AG10803 (cell line): ENCODE data around the gene KIF18B.

Experiments used
- DNase-seq: peaks from one replicate; pipeline ENCODE4 v3.0.0; 2010; ENCODE audit warnings: low read depth
- H3K4me3 ChIP-seq: 2 replicates; pipeline ENCODE4 v1.5.1; 2011; ENCODE audit warnings: mild to moderate bottlenecking, low read length, control low read depth
- TF ChIP-seq, protein P1 (sequence below): conservative IDR thresholded peaks from 2 replicates; pipeline ENCODE4 v1.5.1; 2011; ENCODE audit warnings: mild to moderate bottlenecking, low read length, control low read depth, inconsistent platforms

KIF18B gene

DNA sequence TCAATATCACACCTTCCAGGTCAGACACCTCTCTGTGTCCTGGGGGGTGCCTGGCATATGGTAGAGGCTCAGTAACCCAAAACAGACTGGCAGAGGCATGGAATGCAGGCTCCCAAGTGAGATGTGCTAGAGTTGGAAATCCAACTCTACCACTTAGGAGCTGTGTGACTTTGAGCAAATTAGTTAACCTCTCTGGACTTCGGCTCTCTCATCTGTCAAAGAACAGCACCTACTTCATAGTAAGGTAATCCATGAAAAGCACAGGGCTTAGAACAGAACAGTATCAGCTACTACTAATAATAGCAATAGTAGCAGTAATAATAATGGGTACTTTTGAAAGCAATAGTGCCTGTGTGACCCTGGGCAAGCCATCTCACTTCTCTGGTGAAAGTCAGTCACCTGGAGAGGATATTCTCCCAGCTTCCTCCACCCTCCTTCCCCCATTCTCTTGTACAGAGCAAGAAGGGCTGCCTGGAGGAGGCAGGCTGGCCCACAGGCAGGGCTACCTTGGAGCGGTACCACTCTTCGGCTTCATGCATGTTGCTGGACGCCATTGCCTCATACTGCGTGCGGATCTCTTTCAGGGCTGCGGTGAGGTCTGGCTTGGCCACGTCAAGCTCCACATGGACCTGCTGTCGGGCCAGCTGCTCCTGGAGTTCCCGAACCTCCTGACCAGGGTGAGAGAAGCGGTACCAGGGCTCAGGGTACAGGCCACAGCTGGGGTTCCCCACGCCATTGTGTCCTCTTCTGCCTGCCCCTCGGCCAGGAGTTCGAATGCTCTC, 34.6 kb downstream of the KIF18B start:
- no peak for DNase-seq
- no peak overlapping the region for H3K4me3 ChIP-seq
- TF ChIP-seq, protein P1, sequence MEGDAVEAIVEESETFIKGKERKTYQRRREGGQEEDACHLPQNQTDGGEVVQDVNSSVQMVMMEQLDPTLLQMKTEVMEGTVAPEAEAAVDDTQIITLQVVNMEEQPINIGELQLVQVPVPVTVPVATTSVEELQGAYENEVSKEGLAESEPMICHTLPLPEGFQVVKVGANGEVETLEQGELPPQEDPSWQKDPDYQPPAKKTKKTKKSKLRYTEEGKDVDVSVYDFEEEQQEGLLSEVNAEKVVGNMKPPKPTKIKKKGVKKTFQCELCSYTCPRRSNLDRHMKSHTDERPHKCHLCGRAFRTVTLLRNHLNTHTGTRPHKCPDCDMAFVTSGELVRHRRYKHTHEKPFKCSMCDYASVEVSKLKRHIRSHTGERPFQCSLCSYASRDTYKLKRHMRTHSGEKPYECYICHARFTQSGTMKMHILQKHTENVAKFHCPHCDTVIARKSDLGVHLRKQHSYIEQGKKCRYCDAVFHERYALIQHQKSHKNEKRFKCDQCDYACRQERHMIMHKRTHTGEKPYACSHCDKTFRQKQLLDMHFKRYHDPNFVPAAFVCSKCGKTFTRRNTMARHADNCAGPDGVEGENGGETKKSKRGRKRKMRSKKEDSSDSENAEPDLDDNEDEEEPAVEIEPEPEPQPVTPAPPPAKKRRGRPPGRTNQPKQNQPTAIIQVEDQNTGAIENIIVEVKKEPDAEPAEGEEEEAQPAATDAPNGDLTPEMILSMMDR, result no peak

DNA sequence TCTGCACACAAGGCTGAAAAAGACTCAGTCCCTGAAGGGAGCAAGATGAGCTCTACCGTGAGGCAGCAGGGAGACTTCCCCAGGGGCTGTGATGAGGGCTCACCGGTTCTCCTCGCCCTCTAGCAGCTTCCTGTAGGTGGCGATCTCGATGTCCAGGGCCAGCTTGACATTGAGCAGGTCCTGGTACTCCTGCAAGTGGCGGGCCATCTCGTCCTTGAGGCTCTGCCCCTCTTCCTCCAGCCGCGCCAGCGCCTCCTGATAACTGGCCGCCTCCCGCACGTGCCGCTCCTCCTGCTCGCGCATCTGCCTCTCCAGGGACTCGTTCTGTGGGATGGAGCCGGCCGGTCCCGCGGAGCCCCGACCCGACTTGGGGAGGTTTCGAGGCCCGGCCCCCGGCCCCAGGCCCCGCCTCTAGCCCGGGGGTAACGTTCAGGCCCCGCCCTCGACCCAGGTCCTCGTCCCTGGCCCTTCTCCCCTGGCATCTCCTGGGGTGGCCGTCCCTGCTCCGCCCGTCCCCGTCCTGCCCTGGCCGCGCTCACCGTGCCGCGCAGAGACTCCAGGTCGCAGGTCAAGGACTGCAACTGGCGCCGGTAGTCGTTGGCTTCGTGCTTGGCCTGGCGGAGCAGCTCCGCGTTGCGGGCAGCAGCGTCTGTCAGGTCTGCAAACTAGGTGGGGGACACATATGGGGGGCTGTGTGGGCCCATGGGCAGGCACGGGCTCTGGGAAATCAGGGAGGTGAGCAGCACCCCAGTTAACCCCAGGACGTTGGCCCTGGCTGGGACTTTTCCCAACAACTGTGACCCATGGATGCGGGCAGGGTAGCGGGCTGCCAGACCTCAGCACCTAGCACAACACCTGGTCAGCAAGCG, 36.2 kb downstream of the KIF18B start:
- H3K4me3 ChIP-seq, result peak overlapping the region; percentile 22
- peak; percentile 48 for DNase-seq
- TF ChIP-seq, protein P1, result peak; percentile 59

DNA sequence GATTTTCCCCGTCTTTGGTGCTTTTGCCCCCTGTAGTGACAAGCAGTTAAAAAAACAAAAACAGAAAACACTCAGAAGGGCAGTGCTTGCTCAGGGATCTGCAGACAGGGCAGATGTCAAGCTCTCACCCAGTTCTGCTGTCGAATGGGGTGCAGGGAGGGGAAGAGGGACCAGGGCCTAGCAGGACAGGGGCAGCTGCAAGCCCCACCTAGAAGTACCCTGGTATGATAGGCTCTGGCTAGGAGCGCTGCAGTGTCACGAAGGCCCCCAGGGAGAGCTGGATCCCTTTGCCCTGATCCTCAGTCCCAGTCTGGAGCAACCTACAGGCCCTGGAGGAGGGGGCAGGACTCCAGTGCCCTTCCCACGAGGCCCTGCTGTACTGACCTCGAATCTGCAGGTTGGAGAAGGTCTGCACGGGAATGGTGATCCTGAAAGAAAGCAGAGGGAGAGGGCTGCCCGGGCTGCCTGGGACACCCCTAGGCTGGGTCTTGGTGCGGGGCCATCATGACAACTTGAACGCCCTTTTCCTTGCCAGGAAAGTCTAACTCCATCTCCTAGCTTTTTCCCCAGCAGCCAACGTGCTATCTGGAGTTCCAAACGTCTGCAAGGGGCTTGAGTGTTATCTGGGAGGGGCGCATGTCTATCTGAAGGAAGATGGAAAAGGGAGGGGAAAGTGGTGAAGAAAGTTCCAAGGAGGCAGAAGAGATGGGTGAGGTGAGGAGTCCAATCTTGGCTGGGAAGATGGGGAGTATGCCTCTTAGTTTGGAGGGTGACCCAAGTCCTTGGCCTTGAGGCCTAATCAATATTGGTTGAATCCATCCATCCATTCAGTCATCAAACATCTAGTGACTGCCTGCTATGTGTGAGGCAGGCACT, 37.1 kb downstream of the KIF18B start:
- no peak overlapping the region for H3K4me3 ChIP-seq
- TF ChIP-seq, protein P1, result no peak
- no peak for DNase-seq

DNA sequence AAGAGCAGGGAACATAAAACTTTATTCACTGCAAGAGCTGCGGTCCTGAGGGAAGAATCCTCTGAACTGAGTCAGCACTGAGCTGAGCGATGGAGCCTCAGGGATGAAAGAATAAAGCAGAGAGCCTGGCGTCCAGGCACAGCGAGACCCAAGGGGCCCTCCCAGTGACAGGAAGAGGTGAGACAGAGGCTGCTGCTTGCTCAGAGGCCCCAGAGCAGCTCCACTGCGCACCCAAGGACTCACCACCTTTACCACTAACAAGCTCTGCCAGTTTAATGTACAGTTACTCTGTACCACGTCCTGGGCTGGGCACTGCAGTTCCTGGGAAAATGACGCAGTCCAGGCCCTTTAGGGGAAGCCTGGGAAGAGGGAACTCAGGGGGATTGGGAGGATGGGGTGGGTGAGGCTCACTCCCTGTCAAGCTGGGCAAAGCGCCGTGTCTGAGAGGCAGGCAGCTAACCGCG, 37.9 kb downstream of the KIF18B start:
- TF ChIP-seq, protein P1, result no peak
- no peak overlapping the region for H3K4me3 ChIP-seq
- DNase-seq, result peak; percentile 69

DNA sequence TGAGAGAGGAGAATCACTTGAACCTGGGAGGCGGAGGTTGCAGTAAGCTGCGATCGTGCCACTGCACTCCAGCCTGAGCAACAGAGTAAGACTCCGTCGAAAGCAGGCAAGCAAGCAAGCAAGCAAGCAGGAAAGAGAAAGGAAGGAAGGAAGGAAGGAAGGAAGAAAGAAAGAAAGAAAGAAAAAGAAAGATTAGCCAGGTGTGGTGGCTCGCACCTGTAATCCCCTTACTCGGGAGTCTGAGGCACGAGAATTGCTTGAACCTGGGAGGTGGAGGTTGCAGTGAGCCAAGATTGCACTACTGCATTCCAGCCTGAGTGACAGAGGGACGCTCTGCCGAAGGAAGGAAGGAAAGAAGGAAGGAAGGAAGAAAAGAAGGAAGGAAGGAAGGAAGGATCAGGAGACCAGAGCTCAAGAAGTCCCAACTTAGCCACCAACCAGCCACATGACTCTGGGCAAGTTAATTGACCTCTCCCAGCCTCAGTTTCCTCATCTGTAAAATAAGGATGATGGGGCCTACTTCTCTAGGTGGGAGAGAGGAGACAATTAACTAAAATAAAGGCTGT, 38.7 kb downstream of the KIF18B start:
- no peak for DNase-seq
- H3K4me3 ChIP-seq, result no peak overlapping the region
- TF ChIP-seq, protein P1, result no peak

DNA sequence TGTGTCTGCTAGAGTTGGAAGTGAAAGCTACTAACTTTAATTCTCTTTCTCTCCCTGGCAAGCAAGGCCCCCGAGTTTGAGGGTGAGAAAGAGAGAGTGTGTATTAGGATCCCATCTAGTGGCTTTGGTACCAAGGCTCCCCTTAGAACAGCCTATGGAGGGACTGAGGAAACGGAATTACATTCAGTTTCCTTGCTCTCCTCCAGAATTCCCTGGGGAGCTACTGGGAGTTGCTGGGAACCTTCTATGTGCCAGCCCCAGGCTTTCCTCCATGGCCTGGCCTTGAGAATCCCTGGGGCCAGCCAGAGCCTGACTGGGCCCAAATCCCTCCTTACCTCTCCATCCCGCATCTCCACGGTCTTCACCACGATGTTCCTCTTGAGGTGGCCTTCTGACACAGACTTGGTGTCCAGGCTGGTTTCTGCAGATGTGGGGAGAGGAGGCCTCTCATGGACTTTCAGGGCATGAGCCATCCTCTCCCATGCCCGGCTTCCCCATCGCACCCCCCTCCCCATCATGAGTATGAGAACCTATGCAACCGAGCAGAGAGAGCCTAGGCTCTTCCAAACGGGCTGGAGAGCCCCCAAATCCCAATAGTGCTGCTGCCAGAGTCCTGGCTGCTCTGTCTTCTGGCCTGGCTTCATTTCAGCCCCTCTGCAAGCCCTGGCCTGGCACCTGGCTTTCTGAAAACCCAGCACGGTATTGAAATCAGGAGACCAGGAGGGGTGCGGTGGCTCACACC, 39.7 kb downstream of the KIF18B start:
- H3K4me3 ChIP-seq, result no peak overlapping the region
- TF ChIP-seq, protein P1, result no peak
- DNase-seq, result peak; percentile 11
